ENCODE data around the gene HSPA1L. TPM values are rescaled to one million over a fixed set of nuclear protein-coding genes. Genes with fewer than 3 reads are reported as not detected.

Gene HSPA1L
- total RNA-seq, 1 experiment from 2014 or later = 1.2 TPM

DNA sequence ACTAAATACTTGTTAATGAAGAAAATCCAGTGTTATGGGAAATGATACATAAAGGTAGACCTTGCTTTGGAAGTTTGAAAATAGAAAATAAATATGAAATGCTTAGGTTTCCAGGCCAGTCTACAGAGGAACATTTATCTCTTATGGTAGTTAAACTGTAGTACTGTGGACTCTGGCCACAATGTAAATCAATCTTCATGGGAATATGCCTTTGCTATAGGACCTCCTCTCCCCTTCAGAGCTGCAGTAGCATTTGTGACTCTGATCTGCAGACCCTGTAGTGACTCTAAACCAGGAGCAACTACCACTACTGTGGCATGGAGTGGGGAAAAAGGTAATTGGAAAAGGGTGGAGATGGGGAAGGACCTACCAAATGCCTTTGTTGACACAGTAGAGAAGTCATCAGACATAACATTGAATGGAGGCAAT is 4.8 kb upstream of the HSPA1L start:
- POLR2A ChIA-PET = interaction anchor here (1.1 kb wide), 1 partner anchor 138 kb away, joined by 4 read pairs; no protein-coding TSS in a partner anchor

More for the DNA sequence above, 4.8 kb upstream of the HSPA1L start:
- Mint-ChIP-seq H3K4me3 (peak overlapping the region; percentile 24; the same call in 1 of the 2 replicates), H3K9me3 (no peaks in the 10 kb centered on the region; the same call in 1 of the 2 replicates), H3K27me3 (ENCODE audit: low read depth) (no peaks in the 10 kb centered on the region; the same call in 1 of the 2 replicates), H3K36me3 (peaks cover 4% of the 10 kb centered on the region; the same call in 1 of the 2 replicates), H3K4me1 (peaks cover 49% of the 10 kb centered on the region), H3K27ac (peak overlapping the region; percentile 89; the same call in 1 of the 2 replicates)
- ATAC-seq (no peak), DNase-seq (ENCODE audit: low spot score) (no peak)
- CTCF ChIA-PET = no interaction called here
- TF ChIP-seq, protein P1, sequence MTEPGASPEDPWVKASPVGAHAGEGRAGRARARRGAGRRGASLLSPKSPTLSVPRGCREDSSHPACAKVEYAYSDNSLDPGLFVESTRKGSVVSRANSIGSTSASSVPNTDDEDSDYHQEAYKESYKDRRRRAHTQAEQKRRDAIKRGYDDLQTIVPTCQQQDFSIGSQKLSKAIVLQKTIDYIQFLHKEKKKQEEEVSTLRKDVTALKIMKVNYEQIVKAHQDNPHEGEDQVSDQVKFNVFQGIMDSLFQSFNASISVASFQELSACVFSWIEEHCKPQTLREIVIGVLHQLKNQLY (CRISPR knock-in tag; IDR thresholded peaks at IDR 0.05) = no peak
- no peak for TF ChIP-seq TEAD4 (CRISPR knock-in tag; IDR thresholded peaks at IDR 0.05)
- no peak for TF ChIP-seq JUN (CRISPR knock-in tag; IDR thresholded peaks at IDR 0.05)
- TF ChIP-seq, protein P2, sequence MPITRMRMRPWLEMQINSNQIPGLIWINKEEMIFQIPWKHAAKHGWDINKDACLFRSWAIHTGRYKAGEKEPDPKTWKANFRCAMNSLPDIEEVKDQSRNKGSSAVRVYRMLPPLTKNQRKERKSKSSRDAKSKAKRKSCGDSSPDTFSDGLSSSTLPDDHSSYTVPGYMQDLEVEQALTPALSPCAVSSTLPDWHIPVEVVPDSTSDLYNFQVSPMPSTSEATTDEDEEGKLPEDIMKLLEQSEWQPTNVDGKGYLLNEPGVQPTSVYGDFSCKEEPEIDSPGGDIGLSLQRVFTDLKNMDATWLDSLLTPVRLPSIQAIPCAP (CRISPR knock-in tag; IDR thresholded peaks at IDR 0.05) = no peak
- no peak for TF ChIP-seq KAT7 (CRISPR knock-in tag; IDR thresholded peaks at IDR 0.05; ENCODE audit: borderline replicate concordance)
- TF ChIP-seq, protein P3, sequence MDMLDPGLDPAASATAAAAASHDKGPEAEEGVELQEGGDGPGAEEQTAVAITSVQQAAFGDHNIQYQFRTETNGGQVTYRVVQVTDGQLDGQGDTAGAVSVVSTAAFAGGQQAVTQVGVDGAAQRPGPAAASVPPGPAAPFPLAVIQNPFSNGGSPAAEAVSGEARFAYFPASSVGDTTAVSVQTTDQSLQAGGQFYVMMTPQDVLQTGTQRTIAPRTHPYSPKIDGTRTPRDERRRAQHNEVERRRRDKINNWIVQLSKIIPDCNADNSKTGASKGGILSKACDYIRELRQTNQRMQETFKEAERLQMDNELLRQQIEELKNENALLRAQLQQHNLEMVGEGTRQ (CRISPR knock-in tag; IDR thresholded peaks at IDR 0.05) = no peak
- TF ChIP-seq RELA (CRISPR knock-in tag; IDR thresholded peaks at IDR 0.05; ENCODE audit: borderline replicate concordance) = no peak
- TF ChIP-seq NFYB (CRISPR knock-in tag; conservative IDR thresholded peaks at IDR 0.05; ENCODE audit: low read depth) = no peak
- TF ChIP-seq, protein P4, sequence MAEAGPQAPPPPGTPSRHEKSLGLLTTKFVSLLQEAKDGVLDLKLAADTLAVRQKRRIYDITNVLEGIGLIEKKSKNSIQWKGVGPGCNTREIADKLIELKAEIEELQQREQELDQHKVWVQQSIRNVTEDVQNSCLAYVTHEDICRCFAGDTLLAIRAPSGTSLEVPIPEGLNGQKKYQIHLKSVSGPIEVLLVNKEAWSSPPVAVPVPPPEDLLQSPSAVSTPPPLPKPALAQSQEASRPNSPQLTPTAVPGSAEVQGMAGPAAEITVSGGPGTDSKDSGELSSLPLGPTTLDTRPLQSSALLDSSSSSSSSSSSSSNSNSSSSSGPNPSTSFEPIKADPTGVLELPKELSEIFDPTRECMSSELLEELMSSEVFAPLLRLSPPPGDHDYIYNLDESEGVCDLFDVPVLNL (CRISPR knock-in tag; IDR thresholded peaks at IDR 0.05; ENCODE audit: borderline replicate concordance, low read depth) = no peak
- no peak for TF ChIP-seq SP1 (CRISPR knock-in tag; conservative IDR thresholded peaks at IDR 0.05)
- TF ChIP-seq, protein P5, sequence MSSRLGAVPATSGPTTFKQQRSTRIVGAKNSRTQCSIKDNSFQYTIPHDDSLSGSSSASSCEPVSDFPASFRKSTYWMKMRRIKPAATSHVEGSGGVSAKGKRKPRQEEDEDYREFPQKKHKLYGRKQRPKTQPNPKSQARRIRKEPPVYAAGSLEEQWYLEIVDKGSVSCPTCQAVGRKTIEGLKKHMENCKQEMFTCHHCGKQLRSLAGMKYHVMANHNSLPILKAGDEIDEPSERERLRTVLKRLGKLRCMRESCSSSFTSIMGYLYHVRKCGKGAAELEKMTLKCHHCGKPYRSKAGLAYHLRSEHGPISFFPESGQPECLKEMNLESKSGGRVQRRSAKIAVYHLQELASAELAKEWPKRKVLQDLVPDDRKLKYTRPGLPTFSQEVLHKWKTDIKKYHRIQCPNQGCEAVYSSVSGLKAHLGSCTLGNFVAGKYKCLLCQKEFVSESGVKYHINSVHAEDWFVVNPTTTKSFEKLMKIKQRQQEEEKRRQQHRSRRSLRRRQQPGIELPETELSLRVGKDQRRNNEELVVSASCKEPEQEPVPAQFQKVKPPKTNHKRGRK (CRISPR knock-in tag; IDR thresholded peaks at IDR 0.05; ENCODE audit: borderline replicate concordance) = no peak
- no peak for TF ChIP-seq ATF1 (CRISPR knock-in tag; IDR thresholded peaks at IDR 0.05)
- TF ChIP-seq, protein P6, sequence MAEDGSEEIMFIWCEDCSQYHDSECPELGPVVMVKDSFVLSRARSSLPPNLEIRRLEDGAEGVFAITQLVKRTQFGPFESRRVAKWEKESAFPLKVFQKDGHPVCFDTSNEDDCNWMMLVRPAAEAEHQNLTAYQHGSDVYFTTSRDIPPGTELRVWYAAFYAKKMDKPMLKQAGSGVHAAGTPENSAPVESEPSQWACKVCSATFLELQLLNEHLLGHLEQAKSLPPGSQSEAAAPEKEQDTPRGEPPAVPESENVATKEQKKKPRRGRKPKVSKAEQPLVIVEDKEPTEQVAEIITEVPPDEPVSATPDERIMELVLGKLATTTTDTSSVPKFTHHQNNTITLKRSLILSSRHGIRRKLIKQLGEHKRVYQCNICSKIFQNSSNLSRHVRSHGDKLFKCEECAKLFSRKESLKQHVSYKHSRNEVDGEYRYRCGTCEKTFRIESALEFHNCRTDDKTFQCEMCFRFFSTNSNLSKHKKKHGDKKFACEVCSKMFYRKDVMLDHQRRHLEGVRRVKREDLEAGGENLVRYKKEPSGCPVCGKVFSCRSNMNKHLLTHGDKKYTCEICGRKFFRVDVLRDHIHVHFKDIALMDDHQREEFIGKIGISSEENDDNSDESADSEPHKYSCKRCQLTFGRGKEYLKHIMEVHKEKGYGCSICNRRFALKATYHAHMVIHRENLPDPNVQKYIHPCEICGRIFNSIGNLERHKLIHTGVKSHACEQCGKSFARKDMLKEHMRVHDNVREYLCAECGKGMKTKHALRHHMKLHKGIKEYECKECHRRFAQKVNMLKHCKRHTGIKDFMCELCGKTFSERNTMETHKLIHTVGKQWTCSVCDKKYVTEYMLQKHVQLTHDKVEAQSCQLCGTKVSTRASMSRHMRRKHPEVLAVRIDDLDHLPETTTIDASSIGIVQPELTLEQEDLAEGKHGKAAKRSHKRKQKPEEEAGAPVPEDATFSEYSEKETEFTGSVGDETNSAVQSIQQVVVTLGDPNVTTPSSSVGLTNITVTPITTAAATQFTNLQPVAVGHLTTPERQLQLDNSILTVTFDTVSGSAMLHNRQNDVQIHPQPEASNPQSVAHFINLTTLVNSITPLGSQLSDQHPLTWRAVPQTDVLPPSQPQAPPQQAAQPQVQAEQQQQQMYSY (CRISPR knock-in tag; IDR thresholded peaks at IDR 0.05) = no peak
- TF ChIP-seq ZNF138 (CRISPR knock-in tag; conservative IDR thresholded peaks at IDR 0.05) = no peak
- TF ChIP-seq ZNF317 (CRISPR knock-in tag; IDR thresholded peaks at IDR 0.05; ENCODE audit: borderline replicate concordance, low read depth) = no peak
- no peak for TF ChIP-seq ZNF263 (CRISPR knock-in tag; IDR thresholded peaks at IDR 0.05; ENCODE audit: low read depth)
- no peak for TF ChIP-seq GABPB1 (CRISPR knock-in tag; IDR thresholded peaks at IDR 0.05)
- TF ChIP-seq, protein P7, sequence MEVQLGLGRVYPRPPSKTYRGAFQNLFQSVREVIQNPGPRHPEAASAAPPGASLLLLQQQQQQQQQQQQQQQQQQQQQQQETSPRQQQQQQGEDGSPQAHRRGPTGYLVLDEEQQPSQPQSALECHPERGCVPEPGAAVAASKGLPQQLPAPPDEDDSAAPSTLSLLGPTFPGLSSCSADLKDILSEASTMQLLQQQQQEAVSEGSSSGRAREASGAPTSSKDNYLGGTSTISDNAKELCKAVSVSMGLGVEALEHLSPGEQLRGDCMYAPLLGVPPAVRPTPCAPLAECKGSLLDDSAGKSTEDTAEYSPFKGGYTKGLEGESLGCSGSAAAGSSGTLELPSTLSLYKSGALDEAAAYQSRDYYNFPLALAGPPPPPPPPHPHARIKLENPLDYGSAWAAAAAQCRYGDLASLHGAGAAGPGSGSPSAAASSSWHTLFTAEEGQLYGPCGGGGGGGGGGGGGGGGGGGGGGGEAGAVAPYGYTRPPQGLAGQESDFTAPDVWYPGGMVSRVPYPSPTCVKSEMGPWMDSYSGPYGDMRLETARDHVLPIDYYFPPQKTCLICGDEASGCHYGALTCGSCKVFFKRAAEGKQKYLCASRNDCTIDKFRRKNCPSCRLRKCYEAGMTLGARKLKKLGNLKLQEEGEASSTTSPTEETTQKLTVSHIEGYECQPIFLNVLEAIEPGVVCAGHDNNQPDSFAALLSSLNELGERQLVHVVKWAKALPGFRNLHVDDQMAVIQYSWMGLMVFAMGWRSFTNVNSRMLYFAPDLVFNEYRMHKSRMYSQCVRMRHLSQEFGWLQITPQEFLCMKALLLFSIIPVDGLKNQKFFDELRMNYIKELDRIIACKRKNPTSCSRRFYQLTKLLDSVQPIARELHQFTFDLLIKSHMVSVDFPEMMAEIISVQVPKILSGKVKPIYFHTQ (CRISPR knock-in tag; IDR thresholded peaks at IDR 0.05) = no peak
- TF ChIP-seq, protein P8, sequence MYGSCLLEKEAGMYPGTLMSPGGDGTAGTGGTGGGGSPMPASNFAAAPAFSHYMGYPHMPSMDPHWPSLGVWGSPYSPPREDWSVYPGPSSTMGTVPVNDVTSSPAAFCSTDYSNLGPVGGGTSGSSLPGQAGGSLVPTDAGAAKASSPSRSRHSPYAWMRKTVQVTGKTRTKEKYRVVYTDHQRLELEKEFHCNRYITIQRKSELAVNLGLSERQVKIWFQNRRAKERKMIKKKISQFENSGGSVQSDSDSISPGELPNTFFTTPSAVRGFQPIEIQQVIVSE (CRISPR knock-in tag; IDR thresholded peaks at IDR 0.05; ENCODE audit: borderline replicate concordance) = no peak
